ENCODE data around the gene MAP3K10. TPM values are rescaled to one million over a fixed set of nuclear protein-coding genes. Genes with fewer than 3 reads are reported as not detected.

Gene MAP3K10
- total and polyA plus RNA-seq, 2 of the 13 experiments (the other 11 are each of a cell fraction or from before 2014, with no cell fraction given): 3.4 to 5.0 TPM

- ATAC-seq (no peak), FAIRE-seq (no peak), DNase-seq (ENCODE audit: low spot score) (no peak)
- Histone ChIP-seq H3K4me2 (ENCODE audit: low read depth, low read length) (no peak overlapping the region), H3K4me1 (ENCODE audit: insufficient read depth, low read length) (0 out of 2 replicates have a peak, but pooled peaks cover 9% of the 10 kb centered on the region), H3K9me3 (ENCODE audit: low read length) (no peaks in the 10 kb centered on the region), H3K79me2 (ENCODE audit: insufficient read depth, low read length) (no peaks in the 10 kb centered on the region), H2AFZ (ENCODE audit: low read length) (no peak overlapping the region), H3K9ac (ENCODE audit: insufficient read depth, low read depth, low read length) (no peak overlapping the region), H4K20me1 (ENCODE audit: insufficient read depth, low read length) (no peaks in the 10 kb centered on the region), H3K27ac (ENCODE audit: extremely low read length, insufficient read depth, low read length) (no peak overlapping the region), H3K36me3 (replicated peaks in 1 of 2; ENCODE audit: control insufficient read depth in 1 of 2, insufficient read depth in 2 of 2, low read length in 2 of 2) (no peaks in the 10 kb centered on the region), H3K27me3 (ENCODE audit: control insufficient read depth in 1 of 2, insufficient read depth in 2 of 2, low read length in 2 of 2) (peaks cover 0 to 13% of the 10 kb centered on the region in 2 experiments; a peak in 3 of 5 replicates), H3K4me3 (replicated peaks in 1 of 3; ENCODE audit: insufficient read depth in 1 of 3, low read depth in 2 of 3, low read length in 3 of 3) (no peak overlapping the region)
- BruUV-seq (replicated peaks): no TSS peak
- ChIA-PET POLR2A (no interaction called here), CTCF (ENCODE audit: low intra/inter-chr PET ratio, low total read pairs) (no interaction called here)
- intact Hi-C loops (cut with micrococcal nuclease; ENCODE audit: unreplicated experiment) (no loop called here), in situ Hi-C loops (cut with HindIII; ENCODE audit: extremely low pct_ligation_motif_present, low pct_unique_long_range_greater_than_20kb) (no loop called here)
- TF ChIP-seq BRCA1 (CRISPR knock-in tag; IDR thresholded peaks at IDR 0.05) (no peak), ZNF121 (CRISPR knock-in tag; IDR thresholded peaks at IDR 0.05) (peak; percentile 40; the same call in 1 of the 2 replicates)
- WGBS (ENCODE audit: low lambda C conversion rate): 43% methylated on average over 1 of the region's 1 CpG
These were observed 7.0 kb upstream of the MAP3K10 start for GRCh38 chr19:40184273-40184672.

- 40% methylated on average over 4 of the region's 62 CpGs for WGBS (ENCODE audit: low lambda C conversion rate)
- peak; percentile 30; the same call in 1 of the 2 replicates for TF ChIP-seq KDM2A (CRISPR knock-in tag; IDR thresholded peaks at IDR 0.05; ENCODE audit: borderline replicate concordance, low read depth)
- TF ChIP-seq ETV6 (CRISPR knock-in tag; conservative IDR thresholded peaks at IDR 0.05): no peak
- TF ChIP-seq ZBTB38 (CRISPR knock-in tag; IDR thresholded peaks at IDR 0.05): peak; percentile 44; the same call in 1 of the 2 replicates
- peak; percentile 44; the same call in 1 of the 2 replicates for TF ChIP-seq HDAC1 (CRISPR knock-in tag; IDR thresholded peaks at IDR 0.05)
- no peak for TF ChIP-seq REPIN1 (CRISPR knock-in tag; IDR thresholded peaks at IDR 0.05; ENCODE audit: borderline replicate concordance, low read depth)
- TF ChIP-seq HOXA9 (CRISPR knock-in tag; IDR thresholded peaks at IDR 0.05; ENCODE audit: borderline replicate concordance): no peak
- no peak for TF ChIP-seq MTA1 (CRISPR knock-in tag; IDR thresholded peaks at IDR 0.05; ENCODE audit: borderline replicate concordance)
- TF ChIP-seq ETV5 (CRISPR knock-in tag; IDR thresholded peaks at IDR 0.05; ENCODE audit: borderline replicate concordance): no peak
- TF ChIP-seq MAFF (IDR thresholded peaks at IDR 0.05; ENCODE audit: low read depth, low read length): no peak
- no peak for TF ChIP-seq ZNF597 (CRISPR knock-in tag; IDR thresholded peaks at IDR 0.05)
- no peak for TF ChIP-seq CHCHD3 (CRISPR knock-in tag; IDR thresholded peaks at IDR 0.05)
- no peak for TF ChIP-seq MEIS2 (CRISPR knock-in tag; IDR thresholded peaks at IDR 0.05)
- TF ChIP-seq ZC3H13 (CRISPR knock-in tag; IDR thresholded peaks at IDR 0.05): 0 out of 2 replicates have a peak, but pooled peaks have one; percentile 12
- no peak for TF ChIP-seq SMARCE1 (IDR thresholded peaks at IDR 0.05; ENCODE audit: borderline replicate concordance)
- TF ChIP-seq RARA (CRISPR knock-in tag; IDR thresholded peaks at IDR 0.05): no peak
- no peak for TF ChIP-seq ZNF766 (CRISPR knock-in tag; IDR thresholded peaks at IDR 0.05; ENCODE audit: borderline replicate concordance)
- TF ChIP-seq ZNF558 (CRISPR knock-in tag; IDR thresholded peaks at IDR 0.05; ENCODE audit: borderline replicate concordance): no peak
These were observed 815 bp downstream of the MAP3K10 start for GRCh38 chr19:40191836-40192646.

More at GRCh38 chr19:40191836-40192646, 815 bp downstream of the MAP3K10 start:
- in situ Hi-C loops (cut with HindIII; ENCODE audit: extremely low pct_ligation_motif_present, low pct_unique_long_range_greater_than_20kb): no loop called here
- no peaks in the 10 kb centered on the region for H3K36me3 ChIP-seq (replicated peaks in 1 of 2; ENCODE audit: control insufficient read depth in 1 of 2, insufficient read depth in 2 of 2, low read length in 2 of 2)
- H3K9ac ChIP-seq (ENCODE audit: insufficient read depth, low read depth, low read length): peak overlapping the region; percentile 56
- BruUV-seq (replicated peaks): no TSS peak
- ATAC-seq (peak; percentile 17; the same call in 2 of the 3 replicates), DNase-seq (ENCODE audit: low spot score) (no peak), FAIRE-seq (no peak)
- ChIA-PET CTCF (ENCODE audit: low intra/inter-chr PET ratio, low total read pairs) (no interaction called here), POLR2A (interaction anchor here (1.0 kb wide), 1 partner anchor 32 kb away, joined by 7 read pairs; no protein-coding TSS in a partner anchor)
- no peaks in the 10 kb centered on the region; a peak in 1 of 5 replicates for H3K27me3 ChIP-seq (ENCODE audit: control insufficient read depth in 1 of 2, insufficient read depth in 2 of 2, low read length in 2 of 2)
- H3K9me3 ChIP-seq (ENCODE audit: low read length): no peaks in the 10 kb centered on the region
- H3K27ac ChIP-seq (ENCODE audit: extremely low read length, insufficient read depth, low read length): no peak overlapping the region
- no peaks in the 10 kb centered on the region for H3K79me2 ChIP-seq (ENCODE audit: insufficient read depth, low read length)
- intact Hi-C loops (cut with micrococcal nuclease; ENCODE audit: unreplicated experiment): no loop called here
- peaks cover 19% of the 10 kb centered on the region for H3K4me1 ChIP-seq (ENCODE audit: insufficient read depth, low read length)
- no peak overlapping the region for H2AFZ ChIP-seq (ENCODE audit: low read length)
- H4K20me1 ChIP-seq (ENCODE audit: insufficient read depth, low read length): no peaks in the 10 kb centered on the region
- peak overlapping the region; percentile 74 for H3K4me2 ChIP-seq (ENCODE audit: low read depth, low read length)
- peak overlapping the region; percentile 66 to 93 (median 87) for H3K4me3 ChIP-seq (replicated peaks in 1 of 3; ENCODE audit: insufficient read depth in 1 of 3, low read depth in 2 of 3, low read length in 3 of 3)

Data from HepG2 (cell line).